SK-N-SH (cell line): ENCODE data around the gene TESMIN. TPM values are rescaled to one million over a fixed set of nuclear protein-coding genes. Genes with fewer than 3 reads are reported as not detected.

ENCODE experiments used
- CTCF ChIA-PET: fragments of 300-600, 350-600 bp; formaldehyde crosslinking; extraction: SDS; loops from one replicate; lab custom pipeline; 2021; lab: Yijun Ruan, JAX
- POLR2A ChIA-PET: fragments of 350-600 bp; sonication (Branson Sonifier 250); formaldehyde crosslinking; extraction: SDS; loops from one replicate; lab custom pipeline; 2020; ENCODE audit warnings: antibody characterized with exemption, inconsistent platforms; lab: Yijun Ruan, JAX
- DNase-seq: peaks from one replicate; pipeline ENCODE4 v3.0.0; 2012
- H2AFZ ChIP-seq: fragments of 200-600 bp; sonication (generic); 2 replicates; pipeline ENCODE4 v1.8.1; 2016; ENCODE audit warnings: antibody characterized with exemption, mild to moderate bottlenecking, low read depth
- H3F3A ChIP-seq: fragments of 200-600 bp; sonication (generic); replicated peaks from 2 replicates; pipeline ENCODE3; 2016; ENCODE audit warnings: antibody characterized with exemption, mild to moderate bottlenecking; ENCODE audit not compliant: insufficient read depth
- H3K27ac ChIP-seq, 2 experiments: fragments of 200-500 bp in 1 of 2; fragments of 200-600 bp in 1 of 2; sonication (Bioruptor generic) in 1 of 2; sonication (generic), shearing (Covaris generic) in 1 of 2; 2 replicates each; pipeline versions ENCODE4 v1.5.1 to v1.6.1; 2014 to 2016; ENCODE audit warnings: low read depth in 2 of 2, inconsistent platforms in 1 of 2, low read length in 1 of 2, mild to moderate bottlenecking in 1 of 2, mixed read lengths in 1 of 2
- H3K27me3 ChIP-seq: fragments of 200-600 bp; sonication (generic), shearing (Covaris generic); 2 replicates; pipeline ENCODE4 v1.6.1; 2016; ENCODE audit warnings: mixed run types; ENCODE audit not compliant: insufficient read depth
- H3K36me3 ChIP-seq, 2 experiments: fragments of 200-500 bp in 1 of 2; fragments of 200-600 bp in 1 of 2; sonication (Bioruptor generic) in 1 of 2; sonication (generic) in 1 of 2; replicated peaks in 1 of 2; 2 replicates each; pipeline versions ENCODE3 to v1.5.1; 2014 to 2016; ENCODE audit warnings: low read length in 1 of 2, mild to moderate bottlenecking in 1 of 2; ENCODE audit not compliant: insufficient read depth in 2 of 2, control insufficient read depth in 1 of 2
- H3K4me1 ChIP-seq, 2 experiments: fragments of 200-500 bp in 1 of 2; fragments of 200-600 bp in 1 of 2; sonication (Bioruptor generic) in 1 of 2; sonication (generic), shearing (Covaris generic) in 1 of 2; 2 replicates each; pipeline versions ENCODE4 v1.5.1 to v1.6.1; 2014 to 2016; ENCODE audit warnings: low read depth in 1 of 2, low read length in 1 of 2, mixed run types in 1 of 2; ENCODE audit not compliant: insufficient read depth in 2 of 2, control insufficient read depth in 1 of 2
- H3K4me2 ChIP-seq: fragments of 200-600 bp; sonication (generic), shearing (Covaris generic); 2 replicates; pipeline ENCODE4 v1.6.1; 2017; ENCODE audit warnings: mixed run types
- H3K4me3 ChIP-seq, 2 experiments: fragments of 200-500 bp in 1 of 2; fragments of 200-600 bp in 1 of 2; sonication (Bioruptor generic) in 1 of 2; sonication (generic), shearing (Covaris generic) in 1 of 2; 2 replicates each; pipeline versions ENCODE4 v1.5.1 to v1.8.1; 2014 to 2016; ENCODE audit warnings: low read depth in 2 of 2, inconsistent platforms in 1 of 2, low read length in 1 of 2, mild to moderate bottlenecking in 1 of 2, mixed read lengths in 1 of 2, moderate library complexity in 1 of 2
- H3K79me2 ChIP-seq: fragments of 200-600 bp; sonication (generic); 2 replicates; pipeline ENCODE4 v1.8.1; 2017; ENCODE audit warnings: mild to moderate bottlenecking; ENCODE audit not compliant: insufficient read depth
- H3K9ac ChIP-seq: fragments of 200-600 bp; sonication (generic); 2 replicates; pipeline ENCODE4 v1.6.1; 2017; ENCODE audit warnings: mixed run types
- H3K9me2 ChIP-seq: fragments of 200-600 bp; sonication (generic); 2 replicates; pipeline ENCODE4 v1.6.1; 2017; ENCODE audit warnings: mixed run types
- H3K9me3 ChIP-seq: fragments of 200-600 bp; sonication (generic); 2 replicates; pipeline ENCODE4 v1.6.1; 2017; ENCODE audit warnings: mixed run types, mild to moderate bottlenecking, moderate library complexity
- H4K20me1 ChIP-seq: fragments of 200-600 bp; sonication (generic); 2 replicates; pipeline ENCODE4 v1.6.1; 2017; ENCODE audit warnings: mild to moderate bottlenecking, mixed run types; ENCODE audit not compliant: insufficient read depth
- CHD2 ChIP-seq: fragments of 150-350 bp; IDR thresholded peaks from 2 replicates; pipeline ENCODE4 v1.6.1; 2018; ENCODE audit warnings: low read length; ENCODE audit not compliant: partially characterized antibody
- ELF1 ChIP-seq: IDR thresholded peaks from 2 replicates; pipeline ENCODE4 v1.4.0; 2012
- FOSL2 ChIP-seq: IDR thresholded peaks from 2 replicates; pipeline ENCODE4 v1.4.0; 2012; ENCODE audit warnings: low read depth, mild to moderate bottlenecking, moderate library complexity, borderline replicate concordance
- FOXM1 ChIP-seq: IDR thresholded peaks from 2 replicates; pipeline ENCODE4 v1.4.0; 2012; ENCODE audit warnings: low read depth, mild to moderate bottlenecking
- GABPA ChIP-seq: IDR thresholded peaks from 2 replicates; pipeline ENCODE4 v1.4.0; 2012; ENCODE audit warnings: low read depth, mild to moderate bottlenecking
- JUND ChIP-seq: IDR thresholded peaks from 2 replicates; pipeline ENCODE4 v1.4.0; 2012
- MAX ChIP-seq: IDR thresholded peaks from 2 replicates; pipeline ENCODE4 v1.4.0; 2012; ENCODE audit warnings: low read depth
- MEF2A ChIP-seq: IDR thresholded peaks from 2 replicates; pipeline ENCODE4 v1.4.0; 2012; ENCODE audit warnings: low read depth, borderline replicate concordance
- NRF1 ChIP-seq: IDR thresholded peaks from 2 replicates; pipeline ENCODE4 v1.6.1; 2012; ENCODE audit warnings: low read depth, mild to moderate bottlenecking, low read length
- PBX3 ChIP-seq: IDR thresholded peaks from 2 replicates; pipeline ENCODE4; 2012
- RAD21 ChIP-seq: IDR thresholded peaks from 2 replicates; pipeline ENCODE4 v1.6.1; 2012; ENCODE audit warnings: mild to moderate bottlenecking, low read length
- RCOR1 ChIP-seq: fragments of 150-350 bp; IDR thresholded peaks from 2 replicates; pipeline ENCODE4 v1.6.1; 2017; ENCODE audit warnings: antibody characterized with exemption, low read length
- REST ChIP-seq: IDR thresholded peaks from 2 replicates; pipeline ENCODE4 v1.6.1; 2012; ENCODE audit warnings: mild to moderate bottlenecking, low read depth, low read length, moderate library complexity
- RFX5 ChIP-seq: IDR thresholded peaks from 2 replicates; pipeline ENCODE4 v1.6.1; 2012; ENCODE audit warnings: mild to moderate bottlenecking, improper control_type of control experiment, low read length
- SMC3 ChIP-seq: IDR thresholded peaks from 2 replicates; pipeline ENCODE4 v1.6.1; 2012; ENCODE audit warnings: low read depth, low read length, improper control_type of control experiment
- TEAD4 ChIP-seq: IDR thresholded peaks from 2 replicates; pipeline ENCODE4 v1.4.0; 2012; ENCODE audit warnings: mild to moderate bottlenecking, borderline replicate concordance; ENCODE audit not compliant: insufficient read depth
- YY1 ChIP-seq: IDR thresholded peaks from 2 replicates; pipeline ENCODE4 v1.4.0; 2012; ENCODE audit warnings: low read depth, mild to moderate bottlenecking
- WGBS: methylation state at CpG from one replicate; pipeline ENCODE4 v1.1.6; 2017; ENCODE audit warnings: low lambda C conversion rate; 5-methylcytosine and 5-hydroxymethylcytosine counted together
- polyA plus RNA-seq, 3 experiments: library from polyadenylated mRNA; depleted of rRNA; stranded (reverse); fragments of >200 nt; gene quantifications; 2 replicates each; pipeline ENCODE4 v1.2.3, GENCODE V29; 2012

The TESMIN gene
- polyA plus RNA-seq, 1 of the 3 experiments (the other 2 are of a cell fraction) = 3.5 TPM

- TF ChIP-seq REST (peak; percentile 59; the same call in 1 of the 2 replicates), YY1 (no peak), FOXM1 (no peak), MEF2A (no peak), RFX5 (no peak), TEAD4 (0 out of 2 replicates have a peak, but pooled peaks have one; percentile 41), MAX (0 out of 2 replicates have a peak, but pooled peaks have one; percentile 45), SMC3 (no peak), NRF1 (no peak)
These were observed 73.9 kb downstream of the TESMIN start (continued) for GRCh38 chr11:68677432-68677831.

- Histone ChIP-seq H3K4me2 (no peak overlapping the region), H3F3A (no peaks in the 10 kb centered on the region), H3K36me3 (no peaks in the 10 kb centered on the region), H4K20me1 (no peaks in the 10 kb centered on the region), H2AFZ (no peak overlapping the region), H3K79me2 (no peaks in the 10 kb centered on the region), H3K4me1 (peaks cover 0 to 10% of the 10 kb centered on the region in 2 experiments; a peak in 1 of 4 replicates), H3K27me3 (no peaks in the 10 kb centered on the region; the same call in 1 of the 2 replicates), H3K9me3 (no peaks in the 10 kb centered on the region), H3K9me2 (no peaks in the 10 kb centered on the region), H3K4me3 (no peak overlapping the region), H3K27ac (no peak overlapping the region), H3K9ac (no peak overlapping the region)
- ChIA-PET POLR2A (no interaction called here), CTCF (no interaction called here)
- 88% methylated on average over 16 of the region's 16 CpGs for WGBS
- no peak for TF ChIP-seq FOSL2
- TF ChIP-seq ELF1 = no peak
- no peak for TF ChIP-seq GABPA
- TF ChIP-seq RAD21 = no peak
- TF ChIP-seq YY1 = no peak
- TF ChIP-seq RCOR1 = no peak
- no peak for TF ChIP-seq PBX3
- TF ChIP-seq TEAD4 = no peak
- no peak for TF ChIP-seq CHD2
- TF ChIP-seq JUND = no peak
- no peak for DNase-seq
These were observed 76.9 kb downstream of the TESMIN start for GRCh38 chr11:68674461-68674860.
